Panc1 (cell line): ENCODE data around the gene SIAH3. TPM values are rescaled to one million over a fixed set of nuclear protein-coding genes. Genes with fewer than 3 reads are reported as not detected.

Experiments used
- ATAC-seq: fragments of 200-7000 bp; cut with Tn5 transposase; 2 replicates; pipeline ENCODE4 v1.9.1; 2020; ENCODE audit warnings: mild to moderate bottlenecking, moderate library complexity
- BruUV-seq: library from RNA; stranded (reverse); fragments of 400-500 nt; replicated peaks from 2 replicates; lab custom pipeline; 2021; lab: Mats Ljungman, UMichigan
- CTCF ChIA-PET: fragments of 300-600 bp; sonication (Branson Sonifier 250); formaldehyde crosslinking; loops from one replicate; lab custom pipeline; 2022; ENCODE audit warnings: antibody characterized with exemption; lab: Charles Lee
- POLR2A ChIA-PET: fragments of 300-600 bp; sonication (Branson Sonifier 250); formaldehyde crosslinking; loops from one replicate; lab custom pipeline; 2022; ENCODE audit warnings: antibody characterized with exemption; lab: Charles Lee
- DNase-seq: peaks from one replicate; pipeline ENCODE4 v3.0.0-alpha.2; 2010; ENCODE audit warnings: low read depth, low spot score
- H3K27ac ChIP-seq: 2 replicates; pipeline ENCODE4 v1.5.1; 2011; ENCODE audit warnings: mild to moderate bottlenecking, low read length, inconsistent platforms
- H3K27me3 ChIP-seq: fragments of 200-500 bp; sonication (Bioruptor generic); 2 replicates; pipeline ENCODE4 v1.6.0; 2014; ENCODE audit warnings: low read length, inconsistent platforms; ENCODE audit not compliant: control insufficient read depth, insufficient read depth
- H3K36me3 ChIP-seq: fragments of 200-500 bp; sonication (Bioruptor generic); 2 replicates; pipeline ENCODE4 v1.5.1; 2014; ENCODE audit warnings: inconsistent platforms, mild to moderate bottlenecking, low read length, moderate library complexity; ENCODE audit not compliant: control insufficient read depth, insufficient read depth
- H3K4me1 ChIP-seq: 2 replicates; pipeline ENCODE4 v1.5.1; 2011; ENCODE audit warnings: inconsistent platforms, mild to moderate bottlenecking, low read length, moderate library complexity; ENCODE audit not compliant: control insufficient read depth, insufficient read depth
- H3K4me3 ChIP-seq, 2 experiments: 2 replicates each; pipeline ENCODE4 v1.5.1; 2011 to 2012; ENCODE audit warnings: low read depth in 2 of 2, low read length in 2 of 2, mild to moderate bottlenecking in 2 of 2, inconsistent platforms in 1 of 2, moderate library complexity in 1 of 2
- H3K9me3 ChIP-seq: fragments of 200-500 bp; sonication (Bioruptor generic); 2 replicates; pipeline ENCODE4 v1.5.1; 2014; ENCODE audit warnings: low read depth, mild to moderate bottlenecking, inconsistent platforms, low read length, moderate library complexity; ENCODE audit not compliant: control insufficient read depth, insufficient read depth
- CTCF ChIP-seq: fragments of 450-650 bp; IDR thresholded peaks from 2 replicates; pipeline ENCODE4 v1.5.1; 2017; ENCODE audit warnings: mild to moderate bottlenecking
- POLR2AphosphoS5 ChIP-seq: IDR thresholded peaks from 2 replicates; pipeline ENCODE4 v1.6.1; 2012; ENCODE audit warnings: mild to moderate bottlenecking, low read depth, low read length, moderate library complexity
- REST ChIP-seq, 2 experiments: IDR thresholded peaks; 2 replicates each; pipeline ENCODE4 v1.6.1; 2011 to 2012; ENCODE audit warnings: low read depth in 2 of 2, control low read depth in 1 of 2, low read length in 1 of 2, mild to moderate bottlenecking in 1 of 2, moderate library complexity in 1 of 2; ENCODE audit not compliant: insufficient read depth in 1 of 2
- SIN3A ChIP-seq: IDR thresholded peaks from 2 replicates; pipeline ENCODE4 v1.6.1; 2012; ENCODE audit warnings: low read depth, mild to moderate bottlenecking, low read length, moderate library complexity, borderline replicate concordance; ENCODE audit not compliant: insufficient read depth
- TCF7L2 ChIP-seq: IDR thresholded peaks from 2 replicates; pipeline ENCODE4 v1.6.1; 2011; ENCODE audit warnings: mild to moderate bottlenecking, low read depth, low read length, inconsistent platforms
- in situ Hi-C: cut with HindIII; loops from 2 replicates; pipeline ENCODE4 v1.10.0; 2016; ENCODE audit warnings: low sequenced_read_pairs, low pct_unique_long_range_greater_than_20kb
- intact Hi-C: fragments of 100-400 bp; cut with micrococcal nuclease; formaldehyde crosslinking; loops from one replicate; pipeline ENCODE4 v1.10.0; 2022; ENCODE audit not compliant: unreplicated experiment
- total RNA-seq: library from RNA; stranded (reverse); gene quantifications from one replicate; pipeline ENCODE4 v1.2.1, GENCODE V29; 2021; ENCODE audit not compliant: unreplicated experiment

The SIAH3 gene
- total RNA-seq, 1 experiment from 2014 or later, result not detected

DNA sequence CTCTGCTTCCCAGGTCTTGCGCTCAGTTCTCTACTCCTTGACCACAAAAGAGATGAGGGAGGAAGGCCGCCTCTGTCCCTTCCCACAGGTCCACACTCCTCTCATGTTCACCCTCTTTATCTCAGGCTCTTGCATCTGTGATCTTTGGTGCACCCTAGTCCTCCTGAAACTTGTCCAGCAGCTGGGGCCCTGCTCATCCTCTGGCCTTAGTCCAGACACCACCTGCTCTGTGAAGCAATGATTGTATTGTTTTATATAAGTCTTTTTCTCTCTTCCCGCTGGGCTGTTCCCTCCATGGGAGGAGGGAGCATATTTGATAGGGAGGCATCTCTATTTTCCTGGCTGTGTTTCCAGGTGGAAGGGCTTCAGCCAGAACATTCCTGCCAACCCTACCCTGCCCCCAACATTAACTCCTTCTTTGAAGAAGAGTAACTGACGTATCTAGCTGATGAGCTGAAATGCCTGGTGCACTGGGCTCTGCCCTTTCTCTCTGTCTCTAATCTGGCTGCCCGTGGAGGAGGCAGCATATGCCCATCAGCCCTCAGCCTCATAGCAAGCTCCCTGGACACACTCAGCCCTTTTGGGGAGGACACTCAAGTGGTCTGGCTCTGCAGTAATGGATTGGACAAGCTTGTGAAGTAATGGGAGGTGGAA is 38.2 kb upstream of the SIAH3 start:
- ATAC-seq, result no peak
- Histone ChIP-seq H3K27me3 (no peaks in the 10 kb centered on the region), H3K36me3 (no peaks in the 10 kb centered on the region), H3K4me1 (no peaks in the 10 kb centered on the region), H3K9me3 (no peaks in the 10 kb centered on the region), H3K4me3 (no peak overlapping the region), H3K27ac (no peak overlapping the region)
- ChIA-PET CTCF (no interaction called here), POLR2A (no interaction called here)
- TF ChIP-seq CTCF, result no peak
- no peak for TF ChIP-seq REST (IDR thresholded peaks at IDR 0.05; ENCODE audit: insufficient read depth in 1 of 2, low read depth in 2 of 2, low read length in 1 of 2)
- TF ChIP-seq TCF7L2, result no peak
- TF ChIP-seq SIN3A, result no peak
- TF ChIP-seq POLR2AphosphoS5, result no peak
- BruUV-seq, result no TSS peak
- intact Hi-C loops, result no loop called here
- in situ Hi-C loops, result no loop called here
- DNase-seq, result no peak

DNA sequence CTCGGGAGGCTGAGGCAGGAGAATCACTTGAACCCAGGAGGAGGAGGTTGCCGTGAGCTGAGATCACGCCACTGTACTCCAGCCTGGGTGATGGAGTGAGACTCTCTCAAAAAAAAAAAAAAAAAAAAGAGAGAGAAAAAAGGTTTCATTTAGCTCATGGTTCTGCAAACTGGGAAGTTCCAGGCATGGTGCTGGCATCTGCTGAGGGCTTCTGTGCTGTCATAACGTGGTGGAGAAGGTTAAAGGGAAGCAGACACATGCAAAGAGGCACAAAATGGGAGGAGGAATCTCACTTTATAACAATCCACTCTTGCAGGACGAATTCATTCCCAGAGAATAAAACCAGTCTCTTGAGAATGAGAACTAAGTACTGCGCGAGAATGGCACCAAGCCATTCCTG is 34.9 kb upstream of the SIAH3 start:
- Histone ChIP-seq H3K27ac (no peak overlapping the region), H3K4me1 (no peaks in the 10 kb centered on the region), H3K27me3 (no peaks in the 10 kb centered on the region), H3K4me3 (no peak overlapping the region), H3K9me3 (no peaks in the 10 kb centered on the region), H3K36me3 (no peaks in the 10 kb centered on the region)
- TF ChIP-seq REST (IDR thresholded peaks at IDR 0.05; ENCODE audit: insufficient read depth in 1 of 2, low read depth in 2 of 2, low read length in 1 of 2), result no peak
- TF ChIP-seq TCF7L2, result no peak
- no peak for TF ChIP-seq POLR2AphosphoS5
- no peak for TF ChIP-seq CTCF
- no peak for TF ChIP-seq SIN3A
- ATAC-seq, result no peak
- no peak for DNase-seq
- ChIA-PET POLR2A (no interaction called here), CTCF (no interaction called here)
- in situ Hi-C loops, result no loop called here
- intact Hi-C loops, result no loop called here
- no TSS peak for BruUV-seq
